HG03469 (cell line): ENCODE measurements around the gene OXA1L.
"Not testable (repeated sequence)": the region's sequence is repeated elsewhere in the genome, so short reads cannot be mapped to it uniquely, and the experiment has no call there.

Source experiments
- ATAC-seq: cut with Tn5 transposase; IDR thresholded peaks from one replicate; pipeline ENCODE4 v1.9.1; 2021; ENCODE audit warnings: mild to moderate bottlenecking, moderate library complexity, moderate number of reproducible peaks; ENCODE audit not compliant: unreplicated experiment

OXA1L gene

DNA sequence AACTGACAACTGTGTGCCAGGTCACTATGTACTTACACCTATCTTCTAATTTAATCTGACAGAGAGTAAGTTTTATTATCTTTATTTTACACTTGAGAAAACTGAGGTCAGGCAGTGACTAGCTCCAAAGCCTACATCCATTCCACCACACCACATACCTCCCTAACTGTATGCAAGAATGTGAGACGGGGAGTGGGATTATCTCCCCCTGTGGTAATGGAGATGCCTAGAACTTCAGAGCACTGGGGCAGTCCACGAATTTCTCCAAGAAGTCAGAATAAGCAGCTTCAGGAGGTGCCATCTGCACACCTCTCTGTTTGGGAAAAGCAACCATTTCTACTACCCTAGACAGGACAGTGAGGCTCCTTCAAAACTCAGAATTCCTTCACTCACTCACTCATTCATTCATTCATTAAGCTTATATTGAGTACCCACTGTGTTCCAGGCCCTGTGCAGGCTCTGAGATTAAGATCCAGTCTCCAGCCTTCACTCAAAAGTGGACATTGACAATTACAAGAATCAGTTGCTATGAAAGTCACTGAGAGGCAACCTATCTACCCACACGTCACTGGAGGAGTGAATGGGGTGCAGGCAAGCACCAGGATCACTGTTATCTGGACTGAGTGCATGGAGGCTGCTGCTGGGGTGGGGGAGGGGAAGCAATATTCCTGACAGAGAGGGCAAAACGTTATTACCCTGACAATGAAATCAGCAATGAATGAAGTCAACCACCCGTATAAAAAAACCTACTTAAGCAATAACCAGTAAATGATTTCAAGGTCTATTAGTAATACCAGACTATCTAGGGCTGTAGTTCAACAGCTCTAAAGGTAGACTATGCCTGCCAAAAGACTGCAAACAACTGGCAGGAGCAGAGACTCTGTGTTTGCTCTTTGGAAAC is 30.8 kb downstream of the OXA1L start:
- ATAC-seq: no peak

DNA sequence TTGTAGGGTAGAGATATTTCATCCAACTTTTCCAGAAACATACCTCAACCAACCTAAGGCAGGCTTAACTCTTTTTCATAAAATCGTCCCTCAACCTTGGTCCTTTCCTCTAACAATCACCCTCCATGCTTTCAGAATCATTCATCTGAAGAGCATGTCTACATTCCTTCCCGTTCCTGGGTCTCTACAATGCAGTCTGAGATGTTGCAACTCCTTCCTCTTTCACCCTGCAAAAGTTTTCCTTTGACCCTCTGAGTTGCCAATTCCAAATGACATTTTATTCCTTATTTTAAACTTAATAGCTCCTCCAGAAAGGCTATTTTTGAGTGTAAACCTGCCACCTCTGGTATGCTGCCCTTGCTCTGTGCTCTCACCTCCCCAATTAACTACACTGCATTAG is 32.0 kb downstream of the OXA1L start:
- no peak for ATAC-seq

DNA sequence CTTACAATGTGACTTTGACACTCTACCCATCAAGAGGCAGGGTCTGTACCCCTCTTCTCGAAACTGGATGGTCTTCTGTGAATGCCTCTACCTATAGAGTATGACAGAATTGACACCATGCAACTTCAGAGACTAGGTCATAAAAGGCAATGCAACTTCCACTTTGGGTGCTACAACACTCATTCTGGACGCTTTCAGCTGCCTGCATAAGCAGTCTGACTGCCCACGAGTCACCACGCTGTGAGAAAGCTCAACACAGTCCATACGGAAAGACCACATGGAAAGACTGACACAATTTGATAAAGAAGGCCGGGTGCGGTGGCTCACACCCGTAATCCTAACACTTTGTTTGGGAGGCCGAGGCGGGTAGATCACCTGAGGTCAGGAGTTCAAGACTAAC is 33.9 kb downstream of the OXA1L start:
- ATAC-seq: no peak

DNA sequence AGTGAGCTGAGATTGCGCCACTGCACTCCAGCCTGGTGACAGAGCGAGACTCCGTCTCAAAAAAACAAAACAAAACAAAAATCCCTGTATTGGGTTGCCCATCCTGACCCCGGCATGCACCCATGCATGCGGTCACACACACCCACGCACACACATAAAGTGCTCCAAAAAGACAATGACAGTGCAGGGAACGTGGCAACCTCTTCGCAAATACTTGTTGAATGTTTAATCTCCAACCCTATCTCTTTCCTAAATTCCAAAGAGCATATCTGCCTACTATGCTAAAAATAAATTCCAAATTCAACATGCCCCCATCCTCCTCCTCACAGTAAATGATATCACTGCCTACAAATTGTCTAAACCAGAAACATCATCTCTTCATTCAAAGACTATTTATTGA is 35.2 kb downstream of the OXA1L start:
- ATAC-seq: no peak

- peak; percentile 30 for ATAC-seq
These were observed 36.6 kb downstream of the OXA1L start for GRCh38 chr14:22802860-22803686.

- ATAC-seq: peak; percentile 38
These were observed 37.1 kb downstream of the OXA1L start for GRCh38 chr14:22803687-22803974.

GRCh38 chr14:22805235-22805634 is 38.7 kb downstream of the OXA1L start:
- not testable (repeated sequence) for ATAC-seq

- ATAC-seq: no peak
These were observed 41.1 kb downstream of the OXA1L start for GRCh38 chr14:22807432-22808087.

- no peak for ATAC-seq
These were observed 42.1 kb downstream of the OXA1L start for GRCh38 chr14:22808388-22809209.

- ATAC-seq: no peak
These were observed 45.2 kb downstream of the OXA1L start for GRCh38 chr14:22811722-22812121.

DNA sequence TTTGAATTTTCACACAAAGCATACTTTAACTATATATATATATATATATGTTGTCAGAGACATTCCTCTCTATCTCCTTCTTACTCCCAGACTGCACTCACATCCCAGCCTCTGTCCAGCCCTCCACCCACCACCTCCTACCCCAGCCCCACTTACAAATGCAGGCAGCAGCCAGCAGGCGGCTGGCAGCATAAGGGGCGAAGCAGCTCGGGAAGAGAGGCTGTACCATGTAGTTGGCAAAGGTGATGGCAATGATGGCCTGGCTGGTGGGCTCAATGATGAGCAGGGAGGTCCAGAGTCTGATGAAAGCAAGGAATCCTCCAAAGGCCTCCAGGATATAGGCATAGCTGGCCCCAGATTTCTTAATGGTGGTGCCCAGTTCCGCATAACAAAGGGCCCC is 46.3 kb downstream of the OXA1L start:
- ATAC-seq: no peak

DNA sequence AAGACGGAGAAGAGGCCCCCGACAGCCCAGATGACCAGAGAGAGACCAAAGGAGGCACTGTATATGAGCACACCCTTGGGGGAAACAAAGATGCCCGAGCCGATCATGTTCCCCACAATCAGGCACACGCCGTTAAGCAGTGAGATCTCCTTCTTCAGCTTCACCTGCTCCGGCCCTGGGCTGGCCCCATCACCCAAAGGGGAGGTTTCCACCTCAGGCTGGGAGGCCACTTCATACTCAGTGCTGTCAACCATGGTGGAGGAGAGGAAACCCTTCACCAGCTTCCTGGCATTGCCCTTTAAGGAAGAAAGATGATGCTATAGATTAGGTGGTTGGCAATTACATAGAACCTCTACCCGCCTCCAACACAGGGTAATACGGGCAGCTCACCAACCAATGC is 46.7 kb downstream of the OXA1L start:
- no peak for ATAC-seq

- ATAC-seq: no peak
These were observed 47.9 kb downstream of the OXA1L start for GRCh38 chr14:22814373-22814772.

DNA sequence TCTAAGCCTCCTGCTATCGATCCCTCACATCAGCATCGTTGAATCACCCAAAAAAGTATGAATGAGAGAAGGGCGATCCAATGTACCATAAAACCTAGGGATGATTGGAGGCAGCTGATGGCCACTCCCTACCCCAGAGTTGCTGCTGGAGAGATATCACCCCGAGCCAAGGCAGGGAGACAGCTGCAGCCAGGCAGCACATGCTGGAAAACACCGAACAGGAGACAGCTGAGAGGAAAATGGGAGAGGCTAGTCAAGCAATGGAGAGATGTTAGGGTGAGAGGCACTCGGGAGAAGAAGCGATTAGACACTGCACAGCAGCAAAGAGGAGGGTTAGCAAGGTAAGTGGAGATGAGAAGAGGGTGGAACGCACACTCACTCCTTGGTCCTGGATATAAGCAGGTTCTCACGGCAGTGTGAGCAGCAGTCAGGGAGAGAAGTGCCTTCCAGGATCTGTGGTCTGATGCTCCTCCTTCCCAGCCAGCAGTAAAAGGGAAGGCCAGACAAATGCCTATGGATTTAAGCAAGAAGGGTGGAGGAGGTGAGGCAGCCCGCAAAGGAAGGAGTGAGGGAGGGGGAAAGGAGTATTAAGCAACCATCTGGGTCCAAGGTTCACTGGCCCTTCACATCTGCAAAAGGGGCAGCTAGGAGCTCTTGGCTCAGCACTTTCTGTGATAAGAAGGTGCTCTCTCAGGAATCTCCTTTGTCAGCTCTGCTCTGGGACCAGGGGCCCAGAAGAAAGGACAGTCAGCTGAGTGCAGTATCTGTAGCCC is 48.6 kb downstream of the OXA1L start, which contains the start of gene SLC7A7:
SLC7A7 (minus strand) TSS at position 495 of the 773 bp plus-strand sequence. CDS start 2,037 bp downstream, outside the sequence.
- no peak for ATAC-seq

- no peak for ATAC-seq
These were observed 52.9 kb downstream of the OXA1L start for GRCh38 chr14:22819151-22819988.

DNA sequence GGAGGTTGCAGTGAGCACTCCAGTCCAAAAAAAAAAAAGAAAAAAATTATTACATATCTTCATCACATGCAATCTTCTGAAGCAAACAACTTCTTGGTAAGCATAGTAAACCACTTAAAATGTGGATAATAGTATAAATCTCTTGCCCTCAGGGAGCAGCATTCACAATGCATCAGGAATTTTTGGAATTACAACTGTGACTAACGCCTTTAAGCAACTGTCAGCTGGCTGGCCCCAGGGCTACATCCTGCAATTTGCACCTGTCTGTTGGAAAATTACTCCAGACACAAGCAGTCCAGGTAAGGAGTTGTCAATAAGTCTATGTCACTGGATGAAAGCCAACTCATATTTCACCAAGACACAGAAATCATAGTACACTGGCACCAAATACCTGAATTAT is 54.2 kb downstream of the OXA1L start:
- ATAC-seq: no peak

- ATAC-seq: no peak
These were observed 54.9 kb downstream of the OXA1L start for GRCh38 chr14:22821193-22822015.

- no peak for ATAC-seq
These were observed 55.6 kb downstream of the OXA1L start for GRCh38 chr14:22822016-22822570.
